Sigmoid colon (tissue), 7 donors: ENCODE results near the gene RNF26. TPM values are rescaled to one million over a fixed set of nuclear protein-coding genes. Genes with fewer than 3 reads are reported as not detected.
A peak's percentile ranks its signal among the peaks of the same experiment; 100 is the strongest.

ENCODE experiments used
- DNase-seq: peaks from one replicate; pipeline ENCODE4 v3.0.0-alpha.2; 2019
- H3K27ac ChIP-seq, 4 donors: fragments of 200-600 bp; sonication (generic); one replicate each; pipeline ENCODE4 v1.5.1; 2016 to 2019; ENCODE audit warnings: mild to moderate bottlenecking in 1 of 4
- H3K27me3 ChIP-seq, 3 donors: fragments of 200-600 bp; sonication (generic); one replicate each; pipeline ENCODE4 v1.5.1; 2019; ENCODE audit warnings: mild to moderate bottlenecking in 1 of 3
- H3K36me3 ChIP-seq, 4 donors: fragments of 200-600 bp; sonication (generic); one replicate each; pipeline ENCODE4 v1.5.1; 2016 to 2019
- H3K4me1 ChIP-seq, 4 donors: fragments of 200-600 bp; sonication (generic); one replicate each; pipeline ENCODE4 v1.5.1; 2017 to 2019
- H3K4me3 ChIP-seq, 4 donors: fragments of 200-600 bp; sonication (generic); one replicate each; pipeline ENCODE4 v1.5.1; 2017 to 2019; ENCODE audit warnings: mild to moderate bottlenecking in 2 of 4, moderate library complexity in 1 of 4
- H3K9me3 ChIP-seq, 4 donors: fragments of 200-600 bp in 3 of 4; sonication (generic) in 3 of 4; one replicate each; pipeline versions ENCODE4 v1.5.1 to v1.6.1; 2013 to 2019
- EP300 ChIP-seq, 4 donors: sonication (generic); formaldehyde crosslinking; IDR thresholded peaks; one replicate each; pipeline ENCODE4 v1.6.1; 2017; ENCODE audit warnings: antibody characterized with exemption in 4 of 4
- POLR2A ChIP-seq, 2 donors: fragments of 450-650 bp; IDR thresholded peaks; one replicate each; pipeline ENCODE4 v1.6.1; 2016; ENCODE audit warnings: antibody characterized with exemption in 2 of 2, mild to moderate bottlenecking in 2 of 2, moderate library complexity in 2 of 2
- POLR2AphosphoS5 ChIP-seq, 4 donors: sonication (generic); formaldehyde crosslinking; IDR thresholded peaks; one replicate each; pipeline ENCODE4 v1.6.1; 2017; ENCODE audit warnings: antibody characterized with exemption in 4 of 4
- WGBS, 2 donors: extraction: QIAGEN DNeasy Blood & Tissue Kit; methylation state at CpG; one replicate each; pipeline ENCODE4 v1.1.7; 2013; 5-methylcytosine and 5-hydroxymethylcytosine counted together
- intact Hi-C: fragments of 100-400 bp; cut with DNase I; formaldehyde crosslinking; loops from one replicate; pipeline ENCODE4 v1.15.1; 2023
- polyA plus RNA-seq, 3 donors: library from polyadenylated mRNA; stranded (reverse); fragments of 200-250 nt; gene quantifications; one replicate each; pipeline ENCODE4 v1.2.3, GENCODE V29; 2013
- total RNA-seq, 4 donors: library from RNA; depleted of rRNA; stranded (reverse); fragments of >200 nt; gene quantifications; one replicate each; pipeline ENCODE4 v1.1.0, GENCODE V29; 2016
- TF ChIP-seq, protein P1 (sequence below), 4 experiments: fragments of 450-650 bp in 3 of 4; fragments of 200-600 bp in 1 of 4; IDR thresholded peaks; one replicate each; pipeline ENCODE4 v1.5.1; 2016 to 2019; ENCODE audit warnings: antibody characterized with exemption in 4 of 4, mild to moderate bottlenecking in 3 of 4, moderate library complexity in 2 of 4
- donor health status: healthy with polysubstance abuse.
- donor health status: Bipolar disorder and iron deficiency.
- donor health status: healthy.

The RNF26 gene
- total and polyA plus RNA-seq, 7 donors = 6.2 to 26.1 (median 10.7) TPM

DNA sequence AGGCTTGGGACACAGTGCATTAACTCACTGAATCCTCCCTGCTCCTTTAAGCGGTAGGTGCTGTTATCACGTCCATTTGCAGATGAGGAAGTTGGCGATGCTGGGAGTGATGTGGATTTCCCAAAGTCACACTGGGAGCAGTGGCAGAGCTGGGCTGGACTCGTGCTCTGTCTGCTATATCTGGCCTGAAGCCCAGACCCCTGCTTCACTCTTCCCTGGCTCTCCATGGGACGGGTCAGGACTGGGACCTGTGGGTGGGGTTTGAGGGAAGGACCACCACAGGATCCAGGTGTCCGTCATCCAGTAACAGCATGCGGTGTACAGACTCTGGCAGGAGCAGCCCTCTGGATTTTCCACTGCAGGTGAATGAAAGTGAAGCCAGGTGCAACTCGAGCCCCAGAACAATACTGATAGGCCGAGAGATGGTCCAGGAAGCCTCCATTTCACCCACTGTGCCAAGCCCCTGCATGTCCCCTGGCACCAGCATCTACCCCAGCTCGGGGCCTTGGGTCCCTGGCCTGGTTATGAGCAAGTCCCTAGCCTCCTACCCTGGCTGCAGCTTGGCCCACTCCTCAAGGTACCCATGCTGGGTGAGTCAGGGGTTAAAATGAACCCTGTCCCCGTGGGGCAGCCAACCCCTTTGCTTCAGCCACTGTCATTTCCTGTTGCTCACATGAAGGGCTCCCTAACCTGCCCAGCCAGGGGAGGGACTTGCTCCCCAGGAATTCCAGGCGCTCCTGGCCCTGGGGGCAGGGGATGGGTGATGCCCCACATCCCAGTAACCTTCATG, 43.0 kb downstream of the RNF26 start:
- no peak overlapping the region for H3K4me3 ChIP-seq
- intact Hi-C loops = no loop called here
- no peaks in the 10 kb centered on the region for H3K36me3 ChIP-seq
- TF ChIP-seq POLR2A (IDR thresholded peaks at IDR 0.05) (no peak), POLR2AphosphoS5 (IDR thresholded peaks at IDR 0.05) (no peak), EP300 (IDR thresholded peaks at IDR 0.05) (no peak)
- TF ChIP-seq, protein P1, sequence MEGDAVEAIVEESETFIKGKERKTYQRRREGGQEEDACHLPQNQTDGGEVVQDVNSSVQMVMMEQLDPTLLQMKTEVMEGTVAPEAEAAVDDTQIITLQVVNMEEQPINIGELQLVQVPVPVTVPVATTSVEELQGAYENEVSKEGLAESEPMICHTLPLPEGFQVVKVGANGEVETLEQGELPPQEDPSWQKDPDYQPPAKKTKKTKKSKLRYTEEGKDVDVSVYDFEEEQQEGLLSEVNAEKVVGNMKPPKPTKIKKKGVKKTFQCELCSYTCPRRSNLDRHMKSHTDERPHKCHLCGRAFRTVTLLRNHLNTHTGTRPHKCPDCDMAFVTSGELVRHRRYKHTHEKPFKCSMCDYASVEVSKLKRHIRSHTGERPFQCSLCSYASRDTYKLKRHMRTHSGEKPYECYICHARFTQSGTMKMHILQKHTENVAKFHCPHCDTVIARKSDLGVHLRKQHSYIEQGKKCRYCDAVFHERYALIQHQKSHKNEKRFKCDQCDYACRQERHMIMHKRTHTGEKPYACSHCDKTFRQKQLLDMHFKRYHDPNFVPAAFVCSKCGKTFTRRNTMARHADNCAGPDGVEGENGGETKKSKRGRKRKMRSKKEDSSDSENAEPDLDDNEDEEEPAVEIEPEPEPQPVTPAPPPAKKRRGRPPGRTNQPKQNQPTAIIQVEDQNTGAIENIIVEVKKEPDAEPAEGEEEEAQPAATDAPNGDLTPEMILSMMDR (IDR thresholded peaks at IDR 0.05) = no peak
- H3K27ac ChIP-seq = peak overlapping the region in 2 of 4 donors; percentile 76 to 84
- H3K27me3 ChIP-seq = no peaks in the 10 kb centered on the region
- WGBS, 2 donors = 61 to 72% methylated on average over 12 of the region's 12 CpGs
- H3K4me1 ChIP-seq = peaks cover 0 to 45% (median 34%) of the 10 kb centered on the region in 4 donors
- no peaks in the 10 kb centered on the region for H3K9me3 ChIP-seq
- DNase-seq = no peak

DNA sequence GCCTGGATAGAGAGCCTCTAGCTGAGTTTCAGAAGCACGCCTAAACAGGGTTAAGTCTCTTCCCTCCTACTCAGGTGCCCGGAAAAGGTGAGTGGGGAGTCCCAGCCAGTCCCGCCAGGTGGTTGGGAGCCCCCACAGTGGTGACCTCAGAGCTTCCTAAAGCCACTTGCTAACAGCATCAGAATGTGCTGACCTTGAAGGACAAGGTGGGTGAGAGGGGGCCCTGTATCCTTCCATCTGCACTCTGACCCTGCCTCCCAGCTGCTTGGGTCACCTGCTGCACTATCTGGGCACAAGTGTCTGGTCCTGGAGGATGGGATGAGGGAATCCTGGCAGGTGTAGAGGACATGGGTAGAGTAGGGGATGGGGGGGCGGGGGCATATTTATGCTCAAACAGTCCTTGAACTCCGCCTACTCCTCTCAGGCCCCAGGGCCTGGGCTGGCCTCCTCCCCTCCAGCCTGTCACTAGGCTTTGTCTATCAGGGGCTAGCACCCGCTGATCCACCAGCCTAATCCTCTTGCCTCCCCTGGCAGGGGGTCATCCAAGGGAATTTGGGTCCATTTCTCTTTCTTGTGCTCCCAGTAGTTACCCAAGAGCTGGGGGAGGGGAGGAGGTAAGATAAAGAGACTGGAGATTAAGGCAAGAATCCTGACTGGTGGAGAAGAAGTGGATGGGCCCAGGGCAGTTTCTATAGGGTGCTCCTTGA, 43.8 kb downstream of the RNF26 start:
- H3K4me3 ChIP-seq = no peak overlapping the region
- no peaks in the 10 kb centered on the region for H3K27me3 ChIP-seq
- H3K9me3 ChIP-seq = no peaks in the 10 kb centered on the region
- H3K27ac ChIP-seq = peak overlapping the region in 1 of 4 donors; percentile 76
- DNase-seq = no peak
- intact Hi-C loops = no loop called here
- TF ChIP-seq EP300 (IDR thresholded peaks at IDR 0.05) (no peak), POLR2AphosphoS5 (IDR thresholded peaks at IDR 0.05) (no peak), POLR2A (IDR thresholded peaks at IDR 0.05) (no peak)
- TF ChIP-seq, protein P1 (IDR thresholded peaks at IDR 0.05) = no peak
- WGBS, 2 donors = 82% methylated on average over 6 of the region's 6 CpGs
- peaks cover 0 to 47% (median 37%) of the 10 kb centered on the region in 4 donors for H3K4me1 ChIP-seq
- H3K36me3 ChIP-seq = no peaks in the 10 kb centered on the region

DNA sequence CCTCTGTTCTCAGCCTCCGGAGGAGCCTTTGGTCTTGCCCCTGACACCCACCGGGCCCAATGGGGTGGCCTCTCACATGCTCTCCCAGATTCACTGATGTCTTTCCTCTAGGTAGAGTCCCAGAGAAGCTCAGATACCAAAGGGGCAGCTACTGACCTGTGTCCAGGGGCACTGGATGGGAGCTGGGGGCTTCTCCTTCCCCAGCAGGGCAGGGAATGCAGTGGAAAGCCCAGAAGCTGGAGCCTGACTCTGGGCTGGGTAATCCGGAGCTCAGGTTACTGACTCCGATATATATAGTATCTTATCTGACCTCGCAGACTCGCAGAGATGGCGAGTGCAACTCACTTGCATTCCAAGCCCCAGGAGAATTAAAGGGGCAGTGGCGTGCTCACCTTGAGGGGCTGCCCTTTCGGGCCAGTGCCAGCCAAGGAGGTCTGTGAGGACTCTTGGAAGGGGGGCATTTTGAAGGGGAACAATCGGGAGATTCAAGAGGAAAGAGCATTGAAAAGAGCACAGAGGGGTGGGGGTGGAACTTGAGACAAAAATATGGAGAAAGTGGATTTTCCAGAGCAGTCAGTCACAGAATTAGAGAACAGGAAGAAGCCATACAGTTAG, 44.6 kb downstream of the RNF26 start:
- no peak for DNase-seq
- no peaks in the 10 kb centered on the region for H3K36me3 ChIP-seq
- no peaks in the 10 kb centered on the region for H3K9me3 ChIP-seq
- H3K27ac ChIP-seq = no peak overlapping the region
- H3K4me1 ChIP-seq = peaks cover 0 to 44% (median 37%) of the 10 kb centered on the region in 4 donors
- no peaks in the 10 kb centered on the region for H3K27me3 ChIP-seq
- TF ChIP-seq, protein P1 (IDR thresholded peaks at IDR 0.05) = no peak
- no peak for TF ChIP-seq POLR2AphosphoS5 (IDR thresholded peaks at IDR 0.05)
- intact Hi-C loops = no loop called here
- 81 to 83% methylated on average over 10 of the region's 10 CpGs for WGBS, 2 donors
- no peak overlapping the region for H3K4me3 ChIP-seq

DNA sequence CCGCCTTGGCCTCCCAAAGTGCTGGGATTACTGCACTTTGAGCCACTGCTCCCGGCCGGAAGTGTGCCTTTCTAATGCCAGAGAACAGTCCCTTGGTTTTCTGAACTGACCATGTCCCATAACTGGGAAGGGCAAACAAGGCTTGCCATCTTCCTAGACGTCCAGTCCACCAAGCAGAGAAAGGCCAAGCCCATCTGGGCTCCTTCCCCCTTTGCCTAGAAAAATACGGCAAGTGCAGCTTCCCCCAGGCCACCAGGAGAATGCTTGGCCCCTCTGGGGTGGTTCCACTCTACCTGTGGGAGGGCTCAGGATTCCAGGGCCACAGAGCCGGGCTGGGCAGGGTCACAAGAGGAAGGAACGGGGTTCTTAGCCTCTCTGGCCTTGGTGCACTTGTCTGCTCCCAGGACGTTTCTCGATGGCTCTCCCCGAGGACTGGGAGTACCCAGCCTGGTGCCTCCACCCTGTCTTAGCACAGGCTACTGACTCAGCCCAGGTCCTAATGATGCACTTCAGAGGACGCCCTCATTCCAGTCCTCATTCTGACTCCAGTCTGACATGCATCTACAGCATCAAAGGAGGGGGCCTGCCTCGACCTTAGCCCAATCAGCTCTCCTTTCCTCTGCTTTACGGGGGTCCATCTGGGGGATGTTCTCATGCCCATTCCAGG, 46.0 kb downstream of the RNF26 start:
- no peaks in the 10 kb centered on the region for H3K36me3 ChIP-seq
- H3K27ac ChIP-seq = peak overlapping the region in 1 of 4 donors; percentile 69
- TF ChIP-seq POLR2AphosphoS5 (IDR thresholded peaks at IDR 0.05) = no peak
- TF ChIP-seq POLR2A (IDR thresholded peaks at IDR 0.05) = no peak
- TF ChIP-seq EP300 (IDR thresholded peaks at IDR 0.05) = no peak
- TF ChIP-seq, protein P1 (IDR thresholded peaks at IDR 0.05) = no peak
- WGBS, 2 donors = 67 to 81% methylated on average over 13 of the region's 13 CpGs
- no peaks in the 10 kb centered on the region for H3K9me3 ChIP-seq
- DNase-seq = no peak
- intact Hi-C loops = loop anchor here (5.0 kb wide), 1 partner anchor 38 kb away; the partner anchor contains the start of gene C1QTNF5
- H3K4me3 ChIP-seq = peak overlapping the region in 1 of 4 donors; percentile 47
- H3K4me1 ChIP-seq = peaks cover 0 to 33% (median 25%) of the 10 kb centered on the region in 4 donors
- no peaks in the 10 kb centered on the region for H3K27me3 ChIP-seq
